Activated CD4-positive, CD25-positive, alpha-beta regulatory T cell (primary cell): ENCODE results near the gene GAS7.

ENCODE experiments used
- DNase-seq, 4 experiments: peaks; one replicate each; lab custom pipeline; 2025; lab: John Stamatoyannopoulos, UW

The GAS7 gene

GRCh38 chr17:10048629-10049350 lies 149.6 kb downstream of the GAS7 start:
- DNase-seq = no peak

GRCh38 chr17:10046786-10047785 lies 151.3 kb downstream of the GAS7 start:
- no peak for DNase-seq

- DNase-seq = no peak
These were observed 152.3 kb downstream of the GAS7 start for GRCh38 chr17:10045871-10046658.

GRCh38 chr17:10042589-10043244 lies 155.7 kb downstream of the GAS7 start:
- DNase-seq = no peak

GRCh38 chr17:10041916-10042588 lies 156.4 kb downstream of the GAS7 start:
- DNase-seq = no peak

- DNase-seq = no peak
These were observed 157.2 kb downstream of the GAS7 start for GRCh38 chr17:10041287-10041612.

- no peak for DNase-seq
These were observed 161.8 kb downstream of the GAS7 start for GRCh38 chr17:10036511-10037061.

GRCh38 chr17:10035885-10036284 lies 162.5 kb downstream of the GAS7 start:
- no peak for DNase-seq

GRCh38 chr17:10034719-10035475 lies 163.5 kb downstream of the GAS7 start:
- DNase-seq = no peak

- DNase-seq = no peak
These were observed 164.4 kb downstream of the GAS7 start for GRCh38 chr17:10033959-10034358.

- no peak for DNase-seq
These were observed 165.0 kb downstream of the GAS7 start for GRCh38 chr17:10033449-10033848.

- no peak for DNase-seq
These were observed 166.1 kb downstream of the GAS7 start for GRCh38 chr17:10032118-10032852.

GRCh38 chr17:10031606-10032005 lies 166.8 kb downstream of the GAS7 start:
- no peak for DNase-seq

GRCh38 chr17:10031127-10031526 lies 167.3 kb downstream of the GAS7 start:
- DNase-seq = no peak

- DNase-seq = no peak
These were observed 169.3 kb downstream of the GAS7 start for GRCh38 chr17:10029129-10029528.

GRCh38 chr17:10025976-10026901 lies 172.2 kb downstream of the GAS7 start:
- DNase-seq = no peak

- DNase-seq = no peak
These were observed 173.2 kb downstream of the GAS7 start for GRCh38 chr17:10025224-10025623.

GRCh38 chr17:10022416-10022815 lies 176.0 kb downstream of the GAS7 start:
- no peak for DNase-seq
